Measurements from ENCODE around the gene MLEC.

The MLEC gene

GRCh38 chr12:120696626-120697025 is 9.7 kb downstream of the MLEC start:
- DNase-seq, result no peak

GRCh38 chr12:120697344-120697743 is 10.4 kb downstream of the MLEC start:
- no peak for DNase-seq

- DNase-seq, result no peak
These were observed 11.7 kb downstream of the MLEC start for GRCh38 chr12:120698665-120699064.

- no peak for DNase-seq
These were observed 12.6 kb downstream of the MLEC start for GRCh38 chr12:120699553-120699952.

- no peak for DNase-seq
These were observed 13.9 kb downstream of the MLEC start for GRCh38 chr12:120700886-120701285.

- peak in 1 of 2 experiments; percentile 17 for DNase-seq
These were observed 15.7 kb downstream of the MLEC start for GRCh38 chr12:120702637-120703036.

GRCh38 chr12:120703311-120703942 is 16.5 kb downstream of the MLEC start:
- no peak for DNase-seq

GRCh38 chr12:120705618-120706017 is 18.7 kb downstream of the MLEC start:
- DNase-seq, result no peak

- no peak for DNase-seq
These were observed 19.1 kb downstream of the MLEC start for GRCh38 chr12:120706029-120706428.

GRCh38 chr12:120708651-120709050 is 21.7 kb downstream of the MLEC start:
- DNase-seq, result no peak

- peak; percentile 24 to 65 for DNase-seq
These were observed 23.3 kb downstream of the MLEC start, which contains the start of gene UNC119B for GRCh38 chr12:120710031-120710804. UNC119B (plus strand) TSS chr12:120710458; CDS start chr12:120710475, 17 bp downstream.

- DNase-seq, result no peak
These were observed 23.9 kb downstream of the MLEC start for GRCh38 chr12:120710805-120711296.

- no peak for DNase-seq
These were observed 24.5 kb downstream of the MLEC start for GRCh38 chr12:120711411-120711810.

- no peak for DNase-seq
These were observed 25.7 kb downstream of the MLEC start for GRCh38 chr12:120712610-120713009.

GRCh38 chr12:120713861-120714482 is 27.0 kb downstream of the MLEC start:
- peak; percentile 68 to 77 for DNase-seq

GRCh38 chr12:120718055-120718454 is 31.1 kb downstream of the MLEC start:
- DNase-seq, result no peak

- no peak for DNase-seq
These were observed 32.1 kb downstream of the MLEC start for GRCh38 chr12:120719072-120719471.

- DNase-seq, result no peak
These were observed 32.7 kb downstream of the MLEC start for GRCh38 chr12:120719496-120720233.

- no peak for DNase-seq
These were observed 33.5 kb downstream of the MLEC start for GRCh38 chr12:120720234-120720986.

GRCh38 chr12:120720987-120721801 is 34.2 kb downstream of the MLEC start:
- DNase-seq, result no peak

- no peak for DNase-seq
These were observed 34.9 kb downstream of the MLEC start for GRCh38 chr12:120721866-120722265.
